ENCODE results near the gene DIP2B.

The DIP2B gene

DNA sequence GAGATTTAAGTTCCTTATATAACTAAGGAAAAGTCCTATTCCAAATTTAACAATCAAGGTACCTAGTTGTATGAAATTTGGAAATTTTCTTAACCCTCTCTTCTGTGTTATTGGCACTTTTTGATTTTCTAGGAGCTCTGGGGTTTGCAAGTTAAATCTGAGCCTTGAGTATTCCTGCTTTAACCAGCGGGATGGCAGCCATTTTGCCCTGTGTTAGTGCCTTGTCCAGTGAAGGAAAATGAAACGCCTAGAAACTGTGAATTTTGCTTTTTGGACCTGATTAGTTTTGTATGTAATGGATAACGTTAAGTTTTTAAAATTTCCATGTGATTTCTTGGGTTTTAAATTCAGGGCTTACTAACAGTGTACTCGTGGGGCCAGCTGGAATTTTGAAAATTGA, 45.1 kb downstream of the DIP2B start:
- no peak for DNase-seq (ENCODE audit: low read depth in 2 of 2)

DNA sequence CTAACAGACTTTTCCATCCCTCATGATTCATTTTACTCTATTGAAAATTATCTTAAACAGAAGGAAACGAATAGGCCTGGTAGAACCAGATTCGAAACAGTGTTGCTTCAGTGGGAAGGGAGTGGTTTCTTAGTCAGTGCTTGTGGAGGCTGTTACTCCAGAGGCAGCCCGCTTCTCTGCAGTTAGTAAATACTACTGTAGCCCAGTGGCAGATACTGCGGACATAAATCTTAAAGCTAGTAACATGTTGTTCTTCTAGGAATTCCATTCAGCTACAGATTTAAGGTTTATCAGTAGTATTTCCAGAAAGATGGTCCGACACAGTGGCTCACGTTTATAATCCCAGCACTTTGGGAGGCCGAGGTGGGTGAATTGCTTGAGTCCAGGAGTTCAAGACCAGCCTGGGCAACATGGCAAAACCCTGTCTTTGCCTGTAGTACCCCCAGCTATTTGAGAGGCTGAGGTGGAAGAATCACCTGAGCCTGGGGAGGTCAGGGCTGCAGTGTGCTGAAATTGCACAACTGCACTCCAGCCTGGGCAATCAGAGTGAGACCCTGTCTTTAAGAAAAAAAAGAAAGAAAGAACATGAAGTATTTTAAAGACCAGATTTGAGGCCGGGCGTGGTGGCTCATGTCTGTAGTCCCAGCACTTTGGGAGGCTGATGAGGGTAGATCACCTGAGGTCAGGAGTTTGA, 45.9 kb downstream of the DIP2B start:
- DNase-seq (ENCODE audit: low read depth in 2 of 2) = no peak

DNA sequence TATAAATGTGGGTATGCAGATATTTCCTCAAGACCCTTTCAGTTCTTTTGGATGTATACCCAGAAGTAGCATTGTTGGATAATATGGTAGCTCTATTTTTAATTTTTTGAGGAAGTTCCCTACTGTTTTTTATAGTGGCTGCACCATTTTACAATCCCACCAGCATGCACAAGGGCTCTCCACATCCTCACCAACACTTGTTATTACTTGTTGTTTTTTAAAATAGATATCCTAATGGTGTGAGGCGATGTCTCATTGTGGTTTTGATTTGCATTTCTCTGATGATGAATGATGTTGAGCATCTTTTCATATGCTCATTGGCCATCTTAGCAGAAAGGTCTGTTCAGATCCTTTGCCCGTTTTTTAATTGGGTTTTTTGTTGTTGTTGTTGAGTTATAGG, 47.1 kb downstream of the DIP2B start:
- DNase-seq (ENCODE audit: low read depth in 2 of 2) = no peak

DNA sequence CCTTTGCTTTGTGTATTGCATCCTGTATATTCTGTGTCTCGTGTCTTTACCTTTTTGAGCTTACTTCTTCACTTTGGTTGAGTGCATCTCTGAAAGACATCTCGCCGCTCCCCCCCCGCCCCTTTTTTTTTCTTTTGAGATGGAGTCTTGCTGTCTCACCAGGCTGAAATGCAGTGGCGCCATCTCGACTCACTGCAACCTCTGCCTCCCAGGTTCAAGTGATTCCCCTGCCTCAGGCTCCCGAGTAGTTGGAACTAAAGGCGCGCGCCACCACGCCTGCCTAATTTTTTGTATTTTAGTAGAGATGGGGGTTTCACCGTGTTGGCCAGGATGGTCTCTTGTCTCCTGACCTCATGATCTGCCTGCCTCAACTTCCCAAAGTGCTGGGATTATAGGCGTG, 49.9 kb downstream of the DIP2B start:
- no peak for DNase-seq (ENCODE audit: low read depth in 2 of 2)

DNA sequence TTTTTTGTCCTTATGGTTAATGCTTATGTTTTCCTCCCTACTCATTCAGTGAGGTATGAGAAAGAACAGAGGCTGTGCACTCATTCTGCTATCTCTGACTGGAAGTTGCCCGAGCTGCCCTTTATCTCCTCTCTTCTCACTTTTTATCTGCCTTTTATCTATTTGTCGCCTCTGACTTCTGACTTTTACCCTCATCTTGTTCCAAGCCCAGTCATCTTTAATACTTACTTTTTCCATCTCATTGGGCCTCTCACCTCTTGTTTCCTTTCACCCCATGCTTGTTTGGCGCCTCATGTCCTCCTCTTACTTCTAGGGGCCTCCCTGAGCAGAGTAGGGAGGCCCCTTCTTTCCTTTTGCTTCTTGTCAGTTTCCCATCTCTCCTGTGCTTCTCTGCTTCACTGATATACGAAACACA, 50.7 kb downstream of the DIP2B start:
- peak; percentile 31 to 41 for DNase-seq (ENCODE audit: low read depth in 2 of 2)

DNA sequence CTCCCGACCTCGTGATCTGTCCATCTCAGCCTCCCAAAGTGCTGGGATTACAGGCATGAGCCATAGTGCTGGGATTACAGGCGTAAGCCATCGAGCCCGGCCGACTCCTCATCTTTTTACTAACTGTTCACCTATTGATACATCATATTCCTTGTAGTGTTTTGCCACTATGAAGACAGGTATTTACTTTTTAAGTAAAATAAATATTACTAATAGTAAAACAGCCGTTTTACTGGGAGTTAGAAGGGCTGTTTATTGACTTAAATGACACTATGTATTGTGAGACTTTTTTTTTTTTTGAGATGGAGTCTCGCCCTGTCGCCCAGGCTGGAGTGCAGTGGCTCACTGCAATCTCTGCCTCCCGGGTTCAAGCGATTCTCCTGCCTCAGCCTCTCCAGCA, 51.5 kb downstream of the DIP2B start:
- DNase-seq (ENCODE audit: low read depth in 2 of 2) = no peak

DNA sequence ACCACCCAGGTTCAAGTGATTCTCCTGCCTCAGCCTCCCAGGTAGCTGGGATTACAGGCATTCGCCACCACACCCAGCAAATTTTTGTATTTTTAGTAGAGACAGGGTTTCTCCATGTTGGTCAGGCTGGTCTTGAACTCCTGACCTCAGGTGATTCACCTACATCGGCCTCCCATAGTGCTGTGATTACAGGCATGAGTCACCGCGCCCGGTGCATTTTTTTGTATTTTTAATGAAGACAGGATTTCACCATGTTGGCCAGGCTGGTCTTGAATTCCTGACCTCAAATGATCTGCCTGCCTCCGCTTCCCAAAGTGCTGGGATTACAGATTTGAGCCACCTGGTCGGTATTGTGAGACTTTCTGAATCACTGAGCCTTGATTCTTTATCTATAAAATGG, 52.0 kb downstream of the DIP2B start:
- peak in 1 of 2 donors; percentile 38 for DNase-seq (ENCODE audit: low read depth in 2 of 2)

DNA sequence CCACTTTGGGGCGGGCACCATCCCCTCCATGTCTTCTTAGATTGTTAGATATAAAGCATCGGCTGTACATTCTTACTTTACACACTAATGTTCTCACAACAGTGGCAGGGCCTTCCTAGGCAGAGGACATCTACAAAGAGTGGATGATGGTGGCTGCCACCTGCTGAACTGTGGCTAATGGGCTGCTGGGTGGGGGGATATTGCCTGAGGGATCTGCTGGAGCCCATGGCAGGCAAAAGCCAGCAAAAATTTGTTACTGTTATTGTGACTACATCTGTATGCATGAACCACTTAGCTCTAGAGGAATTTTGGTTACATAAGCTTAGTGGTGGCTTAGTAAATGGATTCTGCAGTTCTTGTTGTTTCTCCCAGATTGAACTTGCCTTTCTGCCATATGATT, 52.6 kb downstream of the DIP2B start:
- DNase-seq (ENCODE audit: low read depth in 2 of 2) = no peak

DNA sequence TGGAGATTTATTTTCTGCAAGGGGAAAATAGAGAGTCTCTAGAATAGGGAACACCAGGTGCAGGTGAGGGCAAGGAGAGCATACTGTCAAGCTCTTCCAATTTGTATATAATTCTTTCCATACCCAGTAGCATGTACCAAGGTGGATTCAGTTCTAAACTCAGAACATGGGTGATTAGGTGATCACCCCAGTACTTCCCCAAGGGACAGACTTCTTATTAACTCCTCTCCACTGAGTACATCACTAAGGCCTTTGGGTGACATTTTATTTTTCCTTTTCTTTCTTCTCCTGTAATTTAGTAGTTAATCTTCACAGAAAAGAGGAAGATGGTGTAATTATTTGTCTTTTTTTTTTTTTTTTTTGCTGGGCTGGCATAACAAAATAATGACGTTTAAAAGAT, 54.2 kb downstream of the DIP2B start:
- no peak for DNase-seq (ENCODE audit: low read depth in 2 of 2)

DNA sequence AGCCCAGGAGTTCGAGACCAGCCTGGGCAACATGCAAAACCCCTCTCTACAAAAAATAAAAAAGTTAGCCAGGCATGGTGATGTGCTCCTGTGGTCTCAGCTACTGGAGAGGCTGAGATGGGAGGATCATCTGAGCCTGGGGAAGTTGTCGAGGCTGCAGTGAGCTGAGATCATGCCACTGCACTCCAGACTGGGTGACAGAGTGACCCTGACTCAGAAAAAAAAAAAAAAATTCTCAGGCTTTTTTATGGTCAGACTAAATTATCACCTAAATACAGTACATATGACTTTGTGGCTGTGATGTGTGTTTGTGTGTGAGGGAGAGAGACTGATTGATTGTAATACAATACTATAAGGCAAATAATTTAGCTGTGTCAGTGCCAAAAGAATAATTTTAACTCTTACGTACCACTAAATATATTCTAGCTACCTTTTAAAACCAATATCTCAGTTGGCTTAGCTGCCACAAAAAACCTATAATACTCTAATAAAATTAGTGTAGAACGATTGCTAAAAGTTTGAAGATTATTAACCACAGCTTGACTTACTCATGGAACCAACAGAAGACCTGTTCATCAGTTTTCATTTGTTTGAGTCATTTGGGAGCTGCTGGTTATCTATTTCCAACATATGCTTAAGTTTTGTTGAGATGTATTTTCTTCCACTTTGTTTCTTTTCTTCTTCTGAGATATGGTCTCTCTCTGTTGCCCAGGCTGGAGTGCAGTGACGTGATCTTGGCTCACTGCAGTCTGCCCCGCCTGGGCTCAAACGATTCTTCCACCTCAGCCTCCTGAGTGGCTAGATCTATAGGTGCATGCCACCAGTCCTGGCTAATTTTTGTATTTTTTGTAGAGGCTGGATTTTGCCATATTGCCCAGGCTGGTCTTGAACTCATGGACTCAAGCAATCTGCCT, 58.0 kb downstream of the DIP2B start:
- DNase-seq (ENCODE audit: low read depth in 2 of 2) = no peak

DNA sequence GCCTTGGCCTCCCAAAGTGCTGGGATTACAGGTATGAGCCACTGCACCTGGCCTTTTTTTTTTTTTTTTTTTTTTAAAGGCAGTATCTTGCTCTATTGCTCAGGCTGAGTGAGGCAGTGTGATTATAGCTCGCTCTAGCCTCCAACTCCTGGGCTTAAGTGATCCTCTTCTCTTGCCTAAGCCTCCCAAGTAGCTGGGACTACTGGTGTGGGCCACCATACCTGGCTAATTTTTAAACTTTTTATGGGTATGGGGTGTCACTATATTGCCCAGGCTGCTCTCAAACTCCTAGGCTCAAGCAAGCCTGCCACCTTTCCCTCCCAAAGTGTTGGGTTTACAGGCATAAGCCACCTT, 58.6 kb downstream of the DIP2B start:
- no peak for DNase-seq (ENCODE audit: low read depth in 2 of 2)

DNA sequence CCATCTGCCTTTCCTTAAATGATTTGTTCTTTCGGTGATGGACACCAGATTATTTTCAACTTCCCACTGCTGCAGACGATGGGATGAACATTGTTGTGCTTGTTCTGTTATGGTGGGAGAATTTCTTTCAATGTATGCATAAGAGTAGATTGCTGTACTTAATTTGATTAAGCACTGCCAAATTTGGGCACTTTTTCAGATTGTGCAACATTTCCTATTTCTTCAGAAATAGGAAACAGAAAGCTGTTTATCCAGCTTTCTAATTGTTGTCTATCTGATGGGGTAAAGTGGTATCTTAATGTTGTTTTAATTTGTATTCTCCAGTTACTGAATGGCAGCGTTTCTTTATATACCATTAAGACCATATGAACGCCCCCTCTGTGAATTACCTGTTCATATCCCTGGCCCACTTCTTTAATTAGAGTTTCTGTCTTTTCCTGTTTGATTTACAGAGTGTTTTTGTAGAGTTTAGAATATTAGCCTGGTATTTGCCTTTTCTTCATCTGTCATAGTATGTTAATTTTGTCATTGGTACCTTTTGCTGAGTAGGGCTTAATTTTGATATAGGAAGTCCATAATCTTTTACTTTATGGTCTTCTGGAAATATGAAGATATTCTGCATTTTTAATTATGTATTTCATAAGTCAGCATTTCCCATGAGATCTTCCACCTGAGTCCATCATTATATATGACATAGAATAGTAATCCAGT, 59.6 kb downstream of the DIP2B start:
- DNase-seq (ENCODE audit: low read depth in 2 of 2) = no peak

DNA sequence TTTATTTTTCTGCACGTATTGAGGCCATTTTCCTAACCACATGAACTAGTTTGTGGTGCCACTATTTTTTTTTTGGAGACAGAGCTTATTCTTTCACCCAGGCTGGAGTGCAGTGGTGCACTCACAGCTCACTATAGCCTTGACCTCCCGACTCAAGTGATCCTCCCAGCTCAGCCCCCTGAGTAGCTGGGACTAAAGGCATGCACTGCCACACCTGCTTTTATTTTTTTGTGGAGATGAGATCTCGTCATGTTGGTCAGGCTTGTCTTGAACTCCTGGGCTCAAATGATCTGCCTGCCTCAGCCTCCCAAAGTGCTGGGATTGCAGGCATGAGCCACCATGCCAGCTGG, 60.1 kb downstream of the DIP2B start:
- no peak for DNase-seq (ENCODE audit: low read depth in 2 of 2)

DNA sequence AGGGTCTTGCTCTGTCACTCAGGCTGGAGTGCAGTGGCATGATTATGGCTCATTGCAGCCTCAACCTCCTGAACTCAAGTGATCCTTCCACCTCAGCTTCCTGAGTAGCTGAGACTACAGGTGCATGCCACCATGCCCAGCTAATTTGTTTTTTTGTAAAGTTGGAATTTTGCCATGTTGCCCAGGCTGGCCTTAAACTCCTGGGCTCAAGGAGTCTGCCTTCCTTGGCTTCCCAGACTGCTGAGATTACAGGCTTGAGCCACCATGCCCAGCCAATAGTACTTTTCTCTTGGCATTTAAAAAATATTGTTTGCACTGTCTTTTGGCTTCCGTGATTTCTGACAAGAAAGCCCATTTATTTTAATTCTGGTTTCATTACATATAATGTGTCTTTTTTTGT, 61.3 kb downstream of the DIP2B start:
- no peak for DNase-seq (ENCODE audit: low read depth in 2 of 2)

DNA sequence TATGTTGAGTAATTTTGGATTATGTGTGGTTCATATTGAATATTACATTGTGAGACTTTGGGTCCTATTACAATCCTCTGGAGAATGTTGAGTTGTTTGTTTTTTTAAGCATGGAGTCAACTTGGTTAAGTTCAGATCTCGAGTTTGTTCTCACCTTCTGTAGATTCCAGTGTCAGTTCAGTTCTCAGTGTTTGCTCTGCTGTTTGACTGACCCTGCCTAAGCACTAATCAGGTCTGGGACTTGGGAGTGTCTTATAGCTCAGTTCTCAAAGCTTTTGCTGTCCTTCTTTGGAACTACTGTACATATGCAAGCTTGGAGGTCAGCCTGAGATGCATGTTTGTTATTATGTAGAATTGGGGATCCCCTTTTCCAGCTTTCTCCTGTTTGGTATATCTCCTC, 63.1 kb downstream of the DIP2B start:
- DNase-seq (ENCODE audit: low read depth in 2 of 2) = no peak

DNA sequence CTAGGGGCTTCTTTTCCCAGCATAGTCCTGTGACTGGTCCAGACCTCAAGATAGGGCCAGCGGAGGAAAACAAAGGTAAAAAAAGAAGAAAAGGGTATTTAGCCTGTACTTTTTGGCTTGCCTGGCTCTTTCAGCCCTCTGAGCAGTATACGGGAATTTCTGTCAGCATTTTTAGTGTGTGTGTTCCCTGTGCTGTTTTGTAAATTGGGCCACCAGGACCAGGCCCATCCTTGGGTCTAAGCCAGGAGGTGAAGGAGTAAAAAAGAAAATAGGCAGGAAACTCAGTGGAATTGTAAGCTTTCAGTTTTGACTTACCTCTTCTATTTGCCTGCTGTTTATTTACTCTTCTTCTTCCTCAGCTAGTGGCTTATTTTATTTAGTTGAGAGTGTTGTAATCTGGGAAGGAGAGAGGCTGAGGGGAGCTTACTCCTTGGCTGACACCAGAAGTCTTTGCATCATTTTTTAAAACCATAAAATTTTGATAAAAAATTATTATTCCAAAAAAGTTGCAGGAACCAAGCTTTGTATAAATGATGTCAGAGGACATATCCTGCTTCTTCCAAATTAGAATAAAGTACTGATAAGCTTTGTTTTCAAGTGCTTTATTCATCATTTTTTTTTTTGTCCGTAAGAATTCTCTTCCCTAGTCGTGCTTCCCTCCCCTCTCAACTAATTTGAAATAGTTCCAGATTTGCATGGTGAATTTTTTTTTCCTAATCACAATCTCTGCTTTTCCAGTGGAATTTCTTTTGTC, 63.7 kb downstream of the DIP2B start:
- no peak for DNase-seq (ENCODE audit: low read depth in 2 of 2)

DNA sequence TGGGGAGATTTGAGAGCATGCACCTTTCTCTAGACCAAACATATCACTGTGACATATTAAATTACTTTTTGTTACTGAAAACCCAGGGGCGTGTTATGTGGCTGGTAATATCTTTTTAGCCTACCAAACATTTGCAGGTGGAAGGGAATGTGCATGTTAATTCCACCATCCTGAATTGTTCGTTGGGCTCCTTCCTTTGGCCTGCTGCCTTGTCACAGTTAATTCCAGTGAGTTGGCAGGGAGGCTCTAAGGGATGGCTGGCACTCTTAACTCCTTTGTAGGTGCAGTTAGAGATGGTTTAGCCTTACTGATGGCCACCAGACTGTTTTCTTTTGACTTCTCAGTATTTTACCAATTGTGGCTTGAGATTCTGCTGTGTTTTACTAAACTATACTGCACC, 64.5 kb downstream of the DIP2B start:
- DNase-seq (ENCODE audit: low read depth in 2 of 2) = no peak

DNA sequence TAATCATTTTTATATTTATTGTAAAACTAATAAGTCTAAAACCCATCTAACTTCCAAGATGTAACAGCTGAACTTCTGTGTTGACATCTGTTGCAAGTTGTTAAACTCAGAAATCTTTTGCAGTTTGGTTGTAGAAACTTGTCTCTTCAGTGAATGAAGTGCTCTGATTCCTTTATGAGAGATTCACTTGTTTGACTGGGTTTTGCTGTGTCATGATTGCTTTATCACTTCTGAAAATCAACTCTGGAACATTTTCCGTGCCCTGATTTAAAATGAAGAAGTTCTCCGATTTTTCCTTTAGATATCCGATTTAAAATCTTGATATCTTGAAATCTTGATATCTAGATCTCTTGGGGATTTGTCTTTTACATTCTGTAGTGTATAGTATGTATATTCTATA, 65.1 kb downstream of the DIP2B start:
- no peak for DNase-seq (ENCODE audit: low read depth in 2 of 2)

DNA sequence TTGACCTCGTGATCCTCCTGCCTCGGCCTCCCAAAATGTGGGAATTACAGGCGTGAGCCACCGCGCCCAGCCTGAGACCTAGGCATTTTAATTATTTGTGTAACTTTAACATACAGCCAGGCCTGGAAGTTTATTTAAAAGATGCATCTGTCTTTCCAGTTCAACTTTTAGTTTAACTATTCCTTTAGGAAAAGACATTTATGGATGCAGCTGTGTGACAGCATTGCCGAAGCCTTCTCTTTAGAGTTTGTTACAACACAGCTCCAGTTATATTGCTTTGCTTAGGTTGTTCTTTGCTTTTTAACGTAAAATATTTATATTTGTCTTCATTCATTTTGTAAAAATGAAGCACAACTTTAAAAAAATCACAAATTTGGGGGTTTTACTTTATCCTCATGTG, 67.0 kb downstream of the DIP2B start:
- no peak for DNase-seq (ENCODE audit: low read depth in 2 of 2)

DNA sequence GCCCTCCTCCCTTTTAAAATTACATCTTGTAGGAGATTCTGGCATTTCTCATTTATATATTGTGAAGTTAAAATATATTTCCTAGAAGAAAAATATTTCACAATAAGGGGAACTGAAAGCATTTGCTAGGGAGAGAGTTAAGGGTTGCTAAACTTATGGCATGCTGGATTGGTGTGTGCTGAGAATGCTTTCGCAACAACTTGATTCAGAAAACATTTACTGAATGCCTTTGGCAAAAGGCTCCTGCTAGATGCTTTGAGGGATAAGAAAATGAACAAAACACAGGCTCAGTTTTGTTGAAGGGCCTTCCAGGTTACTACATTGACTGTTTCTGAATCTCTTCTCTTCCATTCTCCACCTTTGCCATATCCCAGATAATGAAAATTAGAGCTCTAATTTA, 67.5 kb downstream of the DIP2B start:
- DNase-seq (ENCODE audit: low read depth in 2 of 2) = no peak

DNA sequence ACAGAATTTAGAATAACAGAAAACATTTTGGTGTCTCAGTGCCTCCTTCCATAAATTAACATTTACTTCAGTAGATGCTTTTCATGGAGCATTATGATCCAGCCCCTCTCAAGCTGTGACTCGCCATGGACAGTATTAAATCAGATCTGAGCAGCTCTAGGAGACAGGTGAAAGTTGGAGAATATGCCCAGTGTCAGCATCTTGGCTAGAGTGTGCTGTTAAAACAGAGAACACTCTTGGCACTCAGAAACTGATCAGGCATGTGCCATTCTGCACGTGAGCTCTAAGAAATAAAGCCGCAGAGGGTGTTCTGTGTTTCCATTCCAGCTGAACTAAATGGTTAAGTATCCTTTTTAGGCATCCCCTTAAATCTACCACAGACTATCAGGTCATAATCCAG, 68.0 kb downstream of the DIP2B start:
- no peak for DNase-seq (ENCODE audit: low read depth in 2 of 2)

DNA sequence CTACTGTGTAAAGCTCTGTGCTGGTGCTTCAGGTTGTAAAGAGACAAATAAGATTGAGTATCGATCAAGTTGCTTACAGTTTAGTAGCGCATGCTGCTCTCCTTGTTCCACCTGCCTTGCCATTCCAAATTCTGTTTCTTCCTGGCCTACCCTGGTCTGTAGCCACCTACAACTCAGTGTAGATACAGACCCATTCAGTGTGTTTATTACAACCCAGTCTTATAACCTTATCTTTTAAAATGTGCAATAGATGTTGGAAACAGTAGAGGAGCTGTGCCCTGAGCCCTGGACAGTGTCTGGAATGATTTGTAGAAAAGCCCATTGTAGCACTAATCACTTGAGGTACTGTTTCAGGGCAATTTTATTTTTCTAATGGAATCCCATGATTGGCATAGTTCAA, 68.5 kb downstream of the DIP2B start:
- DNase-seq (ENCODE audit: low read depth in 2 of 2) = no peak
